GM19043 (cell line): ENCODE measurements around the gene SBNO2.
"Not testable (repeated sequence)": the region's sequence is repeated elsewhere in the genome, so short reads cannot be mapped to it uniquely, and the experiment has no call there.

Experiments used
- ATAC-seq: cut with Tn5 transposase; IDR thresholded peaks from one replicate; pipeline ENCODE4 v1.9.1; 2021; ENCODE audit warnings: low read depth; ENCODE audit not compliant: unreplicated experiment

SBNO2 gene

GRCh38 chr19:1141944-1142343 is 32.1 kb downstream of the SBNO2 start:
- ATAC-seq = no peak

- no peak for ATAC-seq
Observed at GRCh38 chr19:1140272-1141027, 33.6 kb downstream of the SBNO2 start.

- ATAC-seq = no peak
Observed at GRCh38 chr19:1139126-1139525, 34.9 kb downstream of the SBNO2 start.

GRCh38 chr19:1138121-1138520 is 35.9 kb downstream of the SBNO2 start:
- ATAC-seq = no peak

DNA sequence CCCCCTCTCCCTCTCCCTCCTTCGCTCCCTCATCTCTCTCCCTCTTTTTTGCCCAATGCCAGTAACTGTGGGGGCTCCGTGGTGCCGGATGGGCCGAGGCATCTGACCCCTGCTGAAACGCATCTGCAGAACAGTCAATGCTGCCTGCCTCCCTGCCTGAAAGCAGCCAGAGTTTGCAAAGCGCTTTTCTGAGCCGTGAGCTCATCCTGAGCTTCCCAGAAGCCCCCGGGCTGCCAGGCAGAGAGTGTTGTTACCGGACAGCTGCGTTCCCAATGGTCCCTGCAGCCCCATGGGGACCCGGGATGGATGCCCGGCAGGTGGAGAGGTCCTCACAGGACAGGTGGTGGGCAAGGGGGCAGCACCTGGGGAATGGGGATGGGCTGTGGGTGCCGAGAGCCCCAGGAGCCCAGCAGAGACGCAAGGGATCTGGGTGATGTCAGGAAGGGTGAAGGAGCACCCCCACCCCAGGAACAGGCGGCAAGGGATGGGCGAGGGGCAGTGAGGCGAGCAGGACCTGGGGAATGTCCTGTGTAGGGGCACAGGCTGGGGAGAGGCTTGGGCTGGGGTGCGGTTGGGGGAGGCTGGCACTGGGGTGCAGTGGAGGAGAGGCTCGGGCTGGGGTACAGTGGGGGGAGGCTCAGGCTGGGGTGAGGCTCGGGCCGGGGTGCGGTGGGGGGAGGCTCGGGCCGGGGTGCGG is 37.3 kb downstream of the SBNO2 start:
- ATAC-seq = no peak

GRCh38 chr19:1136201-1136600 is 37.9 kb downstream of the SBNO2 start:
- no peak for ATAC-seq

DNA sequence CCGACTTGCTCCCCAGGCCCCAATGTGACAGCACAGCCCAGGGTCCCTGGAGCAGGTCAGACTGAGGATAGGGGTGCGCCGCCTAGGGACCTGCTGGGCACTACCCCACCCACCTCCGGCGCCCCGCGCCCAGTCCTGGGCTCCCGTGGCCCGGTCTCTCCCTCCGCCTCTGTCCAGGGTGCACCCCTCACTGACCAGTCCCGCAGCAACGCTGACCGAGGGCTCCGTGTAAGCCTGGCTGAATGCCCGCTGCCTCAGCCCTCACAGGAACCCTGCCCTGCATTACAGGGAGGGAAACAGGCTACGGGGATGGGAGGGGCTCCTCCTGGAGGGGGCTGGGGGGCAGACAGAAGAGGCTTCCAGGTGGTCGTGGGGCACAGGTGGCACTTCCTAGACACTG is 38.6 kb downstream of the SBNO2 start:
- ATAC-seq = no peak

- no peak for ATAC-seq
Observed at GRCh38 chr19:1134431-1134830, 39.6 kb downstream of the SBNO2 start.

DNA sequence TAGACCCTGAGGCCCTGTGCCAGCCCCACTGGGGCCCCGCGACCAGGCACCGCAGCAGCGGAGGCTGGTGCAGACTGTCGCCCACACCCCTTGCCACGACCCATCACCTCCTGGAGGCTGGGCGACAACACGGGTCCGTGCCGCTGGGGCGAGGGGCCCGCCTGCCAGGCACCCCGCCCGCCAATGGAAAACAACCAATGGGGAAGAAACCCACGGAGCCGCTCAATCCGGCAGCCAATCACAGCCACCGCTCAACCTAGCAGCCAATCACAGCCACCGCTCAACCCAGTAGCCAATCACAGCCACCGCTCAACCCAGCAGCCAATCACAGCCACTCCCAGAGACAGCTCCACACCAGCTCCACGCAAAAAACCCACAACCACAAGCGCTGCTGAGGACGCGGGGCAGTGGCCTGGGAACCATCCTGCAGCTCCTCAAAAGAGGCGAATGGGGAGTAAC is 40.6 kb downstream of the SBNO2 start:
- ATAC-seq = no peak

DNA sequence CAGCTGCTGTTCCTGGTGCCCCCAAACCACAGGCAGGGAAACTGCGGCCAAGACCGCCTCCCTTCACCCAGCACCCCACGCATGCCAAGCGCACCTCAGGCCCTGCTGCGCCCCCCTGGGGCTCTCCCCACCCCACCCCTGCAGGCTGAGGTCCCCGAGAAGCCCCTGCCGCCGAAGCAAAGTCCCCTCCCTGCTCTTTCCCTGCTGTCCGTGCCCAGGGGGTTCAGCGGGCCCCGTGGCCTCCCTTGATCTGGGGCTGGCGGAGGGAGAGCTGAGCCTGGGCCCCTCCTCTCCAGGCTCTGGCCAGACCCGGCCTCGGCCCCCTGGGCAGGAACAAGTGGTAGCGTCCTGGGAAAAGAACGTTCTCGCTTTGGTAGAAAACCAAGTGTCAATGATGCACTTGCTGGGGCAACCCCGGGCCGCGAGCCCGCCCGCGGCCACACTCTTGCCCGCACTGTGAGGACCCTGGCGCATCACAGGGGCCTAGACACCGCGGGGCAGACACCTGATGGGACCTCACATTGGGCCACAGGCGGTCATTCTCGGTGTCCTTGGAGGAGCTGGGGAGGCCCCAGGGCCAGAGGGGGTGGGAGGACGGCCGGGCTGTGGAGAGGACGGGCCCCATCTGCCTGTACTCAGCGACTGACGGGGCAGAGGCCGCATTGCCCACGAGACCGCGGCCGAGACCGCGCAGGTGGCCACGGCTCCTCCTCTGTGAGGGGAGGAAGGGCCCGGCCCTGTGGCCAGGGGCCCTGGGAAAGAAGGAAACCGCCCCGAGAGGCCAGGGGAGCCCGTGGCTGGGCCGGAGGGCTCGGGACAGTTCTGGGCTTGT is 41.3 kb downstream of the SBNO2 start:
- no peak for ATAC-seq

- ATAC-seq = no peak
Observed at GRCh38 chr19:1131718-1132551, 42.1 kb downstream of the SBNO2 start.

DNA sequence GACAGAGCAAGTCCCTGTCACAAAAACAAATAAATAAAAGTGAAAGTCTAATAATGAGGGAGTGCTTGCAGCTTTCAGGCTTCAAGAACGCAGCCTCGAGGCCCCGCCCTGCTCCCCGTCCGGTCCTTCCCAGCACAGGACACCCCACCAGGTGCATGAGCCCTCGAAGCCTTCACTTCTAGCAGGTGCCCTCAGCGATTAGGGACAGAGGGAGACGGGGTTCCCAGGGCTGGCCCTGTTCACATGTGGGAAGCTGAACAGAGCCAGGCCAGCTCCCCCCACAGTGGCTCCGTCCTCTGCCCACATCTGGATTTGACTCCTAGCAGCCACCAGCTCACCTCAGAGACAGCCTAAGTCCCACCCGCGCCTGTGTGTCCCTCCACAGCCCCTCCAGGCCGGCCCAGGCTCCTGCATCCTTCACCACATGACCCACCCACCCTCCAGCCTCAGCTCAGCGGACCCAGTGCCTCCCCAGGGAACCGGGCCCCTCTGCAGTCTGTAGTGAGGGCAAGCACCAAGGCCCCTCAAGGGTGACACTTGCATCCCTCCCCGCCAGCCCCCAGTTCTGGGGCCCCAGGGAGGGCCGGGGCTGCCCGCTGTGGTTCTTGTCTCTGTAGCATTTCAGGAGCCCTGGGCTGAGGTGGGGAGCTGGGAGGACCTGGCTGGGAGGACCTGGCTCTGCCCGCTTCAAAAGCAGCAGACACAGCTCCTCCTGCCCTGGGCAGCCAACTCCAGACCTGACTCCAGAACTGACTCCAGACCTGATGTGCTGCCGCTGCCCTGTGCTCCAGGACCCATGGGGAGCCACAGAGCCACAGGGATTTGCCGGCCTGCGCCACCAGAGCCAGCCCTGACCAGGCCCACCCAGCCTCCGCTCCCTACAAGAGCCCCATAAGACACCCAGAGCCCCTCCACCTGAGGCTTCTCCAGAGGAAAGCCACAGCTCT is 43.0 kb downstream of the SBNO2 start:
- no peak for ATAC-seq

DNA sequence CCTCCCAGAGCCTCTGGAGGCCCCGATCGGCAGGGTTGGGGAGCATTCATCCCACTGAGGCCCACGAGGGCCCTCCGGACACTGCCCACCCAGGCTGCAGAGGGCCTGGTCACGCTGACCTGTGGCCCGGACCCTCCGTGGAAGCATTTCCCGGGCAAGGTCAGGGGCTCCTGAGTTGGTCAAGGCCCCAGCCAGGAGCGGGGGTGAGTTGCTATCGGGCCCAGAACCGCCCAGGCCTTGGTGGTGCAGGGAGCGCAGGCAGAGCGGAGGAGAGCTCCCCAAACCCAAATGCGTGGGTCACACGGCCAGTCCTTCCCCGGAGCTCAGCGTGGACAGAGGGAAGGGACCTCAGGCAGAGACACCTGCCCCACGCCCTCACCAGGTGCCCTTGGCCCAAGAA is 44.5 kb downstream of the SBNO2 start:
- no peak for ATAC-seq

DNA sequence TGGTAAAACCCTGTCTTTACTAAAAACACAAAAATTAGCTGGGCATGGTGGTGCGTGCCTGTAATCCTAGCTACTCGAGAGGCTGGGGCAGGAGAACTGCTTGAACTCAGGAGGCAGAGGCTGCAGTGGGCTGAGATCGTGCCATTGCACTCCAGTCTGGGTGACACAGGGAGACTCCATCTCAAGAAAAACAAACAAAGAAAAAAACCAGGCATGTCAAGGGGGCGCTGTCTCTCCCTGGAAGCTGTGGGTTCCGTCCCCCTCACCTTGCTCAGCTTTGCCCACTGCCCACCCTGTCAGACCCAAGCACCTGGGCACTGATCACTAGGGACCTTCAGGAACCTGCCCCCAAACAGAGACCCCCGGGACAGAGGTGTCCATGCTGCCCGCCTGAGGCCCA is 45.0 kb downstream of the SBNO2 start:
- not testable (repeated sequence) for ATAC-seq

GRCh38 chr19:1128106-1128505 is 46.0 kb downstream of the SBNO2 start:
- no peak for ATAC-seq

DNA sequence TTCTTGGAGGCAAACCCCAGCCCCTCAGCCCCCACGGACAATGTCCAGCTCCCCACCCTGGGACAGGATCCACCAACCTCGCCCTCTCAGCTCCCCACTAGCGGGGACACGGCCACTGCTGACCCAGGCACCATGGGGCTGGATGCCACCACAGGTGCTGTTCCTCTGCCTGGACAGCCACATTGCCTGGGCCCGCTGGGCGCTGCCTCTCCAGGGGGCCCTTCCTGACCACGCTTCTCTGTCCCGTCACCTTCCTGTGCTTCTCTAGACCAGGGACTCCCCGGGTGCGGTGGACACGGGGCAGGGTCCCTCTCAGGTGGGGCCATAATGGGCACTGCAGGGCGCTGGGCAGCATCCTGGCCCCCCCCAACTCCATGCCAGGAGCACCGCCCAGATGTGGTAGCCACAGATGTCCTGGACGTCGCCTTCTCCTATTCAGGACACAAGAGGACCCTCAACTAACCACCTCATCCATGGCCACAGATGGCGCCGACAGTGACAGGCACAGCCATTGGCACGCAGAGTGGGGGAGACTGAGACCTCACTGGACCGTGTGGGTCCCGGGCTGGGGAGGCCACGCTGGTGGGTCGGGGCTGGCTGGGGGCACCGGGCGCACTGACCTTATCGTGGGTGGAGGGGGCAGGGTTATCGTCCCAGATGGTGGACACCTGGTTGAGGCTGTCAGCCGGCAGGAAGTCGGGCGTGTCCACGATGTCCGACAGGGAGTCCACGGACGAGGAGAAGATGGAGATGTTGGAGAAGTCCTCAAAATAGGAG is 46.9 kb downstream of the SBNO2 start:
- ATAC-seq = no peak

DNA sequence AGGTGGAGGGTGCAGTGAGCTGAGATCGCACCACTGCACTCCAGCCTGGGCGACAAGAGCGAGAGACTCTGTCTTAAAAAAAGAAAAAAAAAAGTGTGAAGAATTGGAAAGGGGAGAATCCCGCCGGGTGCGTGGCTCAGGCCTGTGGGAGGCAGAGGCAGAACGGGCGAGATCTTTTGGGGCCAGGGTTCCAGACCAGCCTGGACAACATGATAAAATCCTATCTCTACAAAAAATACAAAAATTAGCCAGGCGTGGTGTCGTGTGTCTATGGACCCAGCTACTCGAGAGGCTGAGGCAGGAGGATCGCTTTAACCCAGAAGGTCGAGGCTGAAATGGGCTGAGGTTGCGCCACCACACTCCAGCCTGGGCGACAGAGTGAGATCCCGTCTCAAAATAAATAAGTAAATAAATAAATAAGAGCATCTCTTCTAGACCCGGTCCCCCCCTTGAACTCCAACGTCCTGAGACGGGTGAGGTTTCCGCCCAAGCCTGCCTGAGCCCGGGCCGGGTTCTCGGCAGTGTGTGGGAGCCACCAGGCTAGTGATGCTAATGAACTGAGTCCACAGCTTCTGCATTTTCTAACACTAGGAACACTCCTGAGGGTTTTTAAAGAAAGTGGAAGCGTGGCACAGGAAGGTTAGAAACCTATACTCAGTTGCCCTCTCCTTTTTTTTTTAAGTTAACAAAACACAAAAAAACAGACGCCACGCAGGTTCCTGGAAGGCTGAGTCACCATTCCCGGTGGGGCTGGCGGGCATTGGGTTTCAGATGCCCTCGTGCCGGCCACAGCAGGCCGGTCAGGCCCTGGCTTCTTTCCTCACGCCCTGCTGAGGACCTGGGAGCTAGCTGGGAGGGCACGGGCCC is 48.2 kb downstream of the SBNO2 start:
- no peak for ATAC-seq
